Stimulated activated CD4-positive, alpha-beta T cell treated with anti-CD3 and anti-CD28 coated beads, Interleukin-1b, Interleukin-23, amount 100 ng/mL, for 1 hour (primary cell): ENCODE results near the gene RERE.

Source experiments
- DNase-seq, 2 donors: peaks; one replicate each; pipeline ENCODE4 v3.0.0-alpha.2; 2020; ENCODE audit warnings: low read depth in 2 of 2

RERE gene

GRCh38 chr1:8426996-8427395 lies 390.4 kb downstream of the RERE start:
- DNase-seq = no peak

- no peak for DNase-seq
Observed at GRCh38 chr1:8425781-8426161, 391.7 kb downstream of the RERE start.

GRCh38 chr1:8425150-8425780 lies 392.2 kb downstream of the RERE start:
- DNase-seq = no peak

GRCh38 chr1:8424539-8425116 lies 392.8 kb downstream of the RERE start:
- peak in 1 of 2 donors; percentile 18 for DNase-seq

GRCh38 chr1:8423692-8424538 lies 393.5 kb downstream of the RERE start:
- DNase-seq = peak in 1 of 2 donors; percentile 21

- DNase-seq = peak in 1 of 2 donors; percentile 30
Observed at GRCh38 chr1:8423269-8423691, 394.2 kb downstream of the RERE start.

GRCh38 chr1:8422510-8423268 lies 394.8 kb downstream of the RERE start:
- DNase-seq = no peak

GRCh38 chr1:8421721-8422120 lies 395.7 kb downstream of the RERE start:
- no peak for DNase-seq

GRCh38 chr1:8420318-8420717 lies 397.1 kb downstream of the RERE start:
- DNase-seq = no peak

GRCh38 chr1:8419861-8420260 lies 397.6 kb downstream of the RERE start:
- no peak for DNase-seq

- no peak for DNase-seq
Observed at GRCh38 chr1:8419172-8419571, 398.3 kb downstream of the RERE start.

GRCh38 chr1:8418301-8418700 lies 399.1 kb downstream of the RERE start:
- no peak for DNase-seq

- no peak for DNase-seq
Observed at GRCh38 chr1:8417625-8418024, 399.8 kb downstream of the RERE start.

GRCh38 chr1:8416881-8417280 lies 400.6 kb downstream of the RERE start:
- DNase-seq = no peak

GRCh38 chr1:8415526-8416278 lies 401.7 kb downstream of the RERE start:
- no peak for DNase-seq

- DNase-seq = no peak
Observed at GRCh38 chr1:8412183-8412831, 405.1 kb downstream of the RERE start.

- no peak for DNase-seq
Observed at GRCh38 chr1:8411803-8412182, 405.6 kb downstream of the RERE start.

- no peak for DNase-seq
Observed at GRCh38 chr1:8410791-8411190, 406.6 kb downstream of the RERE start.

- DNase-seq = no peak
Observed at GRCh38 chr1:8409606-8410005, 407.8 kb downstream of the RERE start.

GRCh38 chr1:8409106-8409505 lies 408.3 kb downstream of the RERE start:
- DNase-seq = no peak
